Astrocyte of the hippocampus (primary cell): ENCODE measurements around the gene PHKG1.
A peak's percentile ranks its signal among the peaks of the same experiment; 100 is the strongest.
"Not testable (repeated sequence)": the region's sequence is repeated elsewhere in the genome, so short reads cannot be mapped to it uniquely, and the experiment has no call there.

Experiments
- DNase-seq: peaks from one replicate; pipeline ENCODE4 v3.0.0; 2011; ENCODE audit warnings: low read depth, low spot score

The PHKG1 gene

GRCh38 chr7:56092789-56093531, at the start of gene PHKG1:
Gene PHKG1 (minus strand): TSS chr7:56092952. CDS start chr7:56088941, 4,011 bp downstream.
- peak; percentile 91 for DNase-seq

GRCh38 chr7:56131062-56131461, 38.3 kb upstream of the PHKG1 start:
- DNase-seq, result not testable (repeated sequence)

- no peak for DNase-seq
Observed at GRCh38 chr7:56127241-56127975, 34.7 kb upstream of the PHKG1 start.

- DNase-seq, result no peak
Observed at GRCh38 chr7:56125831-56126230, 33.1 kb upstream of the PHKG1 start.

DNA sequence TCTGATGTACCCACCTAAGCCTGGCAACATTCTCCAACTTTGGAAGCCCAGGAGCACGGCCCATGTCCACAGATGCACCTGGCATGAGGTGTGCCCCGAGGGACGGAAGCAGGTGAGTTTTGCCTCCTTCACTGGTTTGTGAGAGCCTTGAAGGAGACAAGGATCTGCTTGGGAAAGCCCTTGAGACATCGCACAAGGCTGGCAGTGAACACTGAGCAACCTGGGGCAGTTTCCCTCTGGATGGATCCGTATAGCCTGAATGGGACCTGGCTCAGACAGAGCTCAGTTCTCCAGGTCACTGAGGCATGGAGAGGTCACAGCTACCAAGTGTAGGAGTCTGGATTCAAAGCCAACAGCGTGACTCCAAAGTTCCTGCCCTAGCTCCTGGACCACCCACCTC, 32.2 kb upstream of the PHKG1 start:
- DNase-seq, result no peak

DNA sequence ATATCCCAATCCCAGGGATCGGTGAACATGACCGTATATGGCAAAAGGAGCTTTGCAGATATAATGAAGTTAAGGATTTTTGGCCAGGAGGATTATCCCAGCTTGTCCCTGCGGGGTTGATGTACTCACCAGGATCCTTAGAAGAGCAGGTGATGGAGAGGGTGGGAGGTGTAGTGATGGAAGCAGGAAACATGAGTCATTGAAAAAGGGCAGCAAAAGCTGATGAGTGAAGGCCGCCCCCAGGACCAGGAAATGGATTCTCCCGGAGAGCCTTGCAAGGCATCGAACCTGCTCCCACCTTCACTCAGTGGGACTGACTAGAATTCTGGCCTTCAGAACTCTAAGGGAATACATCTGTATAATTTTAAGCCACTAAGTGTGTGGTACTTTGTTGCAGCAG, 28.7 kb upstream of the PHKG1 start:
- no peak for DNase-seq

DNA sequence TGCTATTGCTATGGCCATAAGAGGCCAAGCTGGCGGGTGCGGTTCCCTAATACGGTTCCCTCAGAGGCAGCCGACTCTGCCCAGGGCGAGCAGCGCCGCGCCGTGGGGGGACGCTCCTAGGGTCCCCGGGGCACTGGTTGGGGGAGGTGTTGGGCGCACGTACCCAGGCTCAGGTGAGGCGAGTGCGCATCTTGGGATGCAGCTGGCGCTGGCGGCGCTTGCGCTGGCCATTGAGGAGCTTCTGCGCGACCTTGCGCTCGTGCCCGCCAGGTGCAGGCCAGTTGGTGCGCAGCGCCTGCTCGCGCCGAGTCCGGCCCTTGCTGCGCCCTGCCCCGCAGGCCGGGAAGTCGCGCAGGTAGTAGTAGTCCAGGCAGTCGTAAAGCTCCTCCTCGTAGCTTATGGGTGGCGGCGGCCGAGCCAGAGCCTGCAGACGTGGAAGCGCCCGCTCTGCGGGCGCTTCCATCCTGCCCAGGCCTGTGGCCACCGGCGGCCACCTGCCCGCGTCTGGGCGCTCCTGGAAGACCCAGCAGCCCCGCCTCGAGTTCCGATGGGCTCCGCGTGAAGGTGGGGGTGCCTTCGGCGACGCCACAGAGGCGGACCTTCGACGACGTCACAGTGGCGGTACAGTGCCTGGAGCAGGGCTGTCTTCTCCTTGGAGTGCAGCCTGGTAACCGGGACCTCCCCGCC, 23.2 kb upstream of the PHKG1 start, which contains the start of gene NUPR2:
Gene NUPR2 (minus strand): TSS at position 566 of the 687 bp plus-strand sequence. CDS start 103 bp downstream, at position 463.
- DNase-seq, result no peak

GRCh38 chr7:56112244-56112643, 19.5 kb upstream of the PHKG1 start:
- not testable (repeated sequence) for DNase-seq

DNA sequence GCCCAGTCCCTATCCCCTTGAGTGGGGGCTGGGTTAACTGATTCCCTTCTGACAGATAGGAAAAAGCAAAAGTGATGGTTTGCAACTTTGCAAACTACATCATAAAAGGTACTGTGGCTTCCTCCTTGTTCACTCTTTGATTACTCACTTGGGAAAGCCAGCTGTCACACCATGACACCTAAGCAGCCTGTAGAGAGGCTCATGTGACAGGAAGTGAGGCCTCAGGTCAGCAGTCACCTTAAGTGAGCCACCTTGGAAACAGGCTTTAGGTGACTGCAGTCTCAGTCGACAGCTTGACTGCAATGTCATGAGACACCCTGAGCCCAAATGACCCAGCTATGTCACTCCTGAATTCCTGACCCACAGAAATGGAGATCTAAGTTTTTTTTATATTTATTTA, 17.9 kb upstream of the PHKG1 start:
- no peak for DNase-seq

- no peak for DNase-seq
Observed at GRCh38 chr7:56107954-56108258, 15.2 kb upstream of the PHKG1 start.

GRCh38 chr7:56106108-56107073, 13.6 kb upstream of the PHKG1 start, which contains the start of gene CHCHD2:
Gene CHCHD2 (minus strand): TSS chr7:56106476. CDS start chr7:56106413, 63 bp downstream.
- peak; percentile 99 for DNase-seq

GRCh38 chr7:56105508-56105907, 12.8 kb upstream of the PHKG1 start:
- DNase-seq, result peak; percentile 69

- DNase-seq, result not testable (repeated sequence)
Observed at GRCh38 chr7:56104138-56104537, 11.4 kb upstream of the PHKG1 start.

- no peak for DNase-seq
Observed at GRCh38 chr7:56099653-56100052, 6.9 kb upstream of the PHKG1 start.

- DNase-seq, result not testable (repeated sequence)
Observed at GRCh38 chr7:56098187-56099008, 5.6 kb upstream of the PHKG1 start.

- peak; percentile 35 for DNase-seq
Observed at GRCh38 chr7:56097700-56098099, 4.9 kb upstream of the PHKG1 start.

DNA sequence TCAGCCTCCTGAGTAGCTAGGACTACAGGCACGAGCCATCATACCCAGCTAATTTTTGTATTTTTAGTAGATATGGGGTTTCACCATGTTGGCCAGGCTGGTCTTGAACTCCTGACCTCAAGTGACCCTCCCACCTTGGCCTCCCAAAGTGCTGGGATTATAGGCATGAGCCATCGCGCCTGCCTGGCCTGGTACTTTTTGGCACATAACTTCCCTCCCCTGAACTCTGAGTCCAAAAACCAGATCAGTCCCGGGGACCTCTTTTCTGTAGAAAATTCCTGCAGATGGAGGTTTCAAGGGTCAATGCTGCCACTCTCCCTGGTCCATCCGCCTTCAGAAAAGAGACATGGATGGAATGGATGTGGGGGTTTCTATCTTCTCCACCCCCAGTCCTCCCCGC, 364 bp downstream of the PHKG1 start:
- DNase-seq, result not testable (repeated sequence)

GRCh38 chr7:56091591-56091990, 1.2 kb downstream of the PHKG1 start:
- DNase-seq, result peak; percentile 76

DNA sequence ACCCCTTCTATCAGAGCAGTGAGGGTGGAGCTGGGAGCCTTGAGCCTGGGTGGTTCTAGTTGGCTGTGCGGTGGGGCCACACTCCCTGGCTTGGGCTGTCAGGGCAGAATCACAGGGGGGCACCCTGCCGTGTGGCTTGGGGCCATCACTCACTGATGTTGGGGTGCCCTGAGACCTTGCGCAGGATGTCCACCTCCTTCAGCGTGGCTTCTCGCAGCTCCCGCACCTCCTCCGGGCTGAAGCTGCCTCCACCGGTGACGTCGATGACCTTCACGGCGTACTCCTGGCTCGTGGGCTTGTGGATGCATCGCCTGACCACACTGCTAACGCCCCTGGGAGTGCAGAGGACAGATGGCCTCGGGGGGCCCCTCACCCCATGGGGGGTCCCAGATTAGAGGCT, 5.3 kb downstream of the PHKG1 start:
- no peak for DNase-seq

DNA sequence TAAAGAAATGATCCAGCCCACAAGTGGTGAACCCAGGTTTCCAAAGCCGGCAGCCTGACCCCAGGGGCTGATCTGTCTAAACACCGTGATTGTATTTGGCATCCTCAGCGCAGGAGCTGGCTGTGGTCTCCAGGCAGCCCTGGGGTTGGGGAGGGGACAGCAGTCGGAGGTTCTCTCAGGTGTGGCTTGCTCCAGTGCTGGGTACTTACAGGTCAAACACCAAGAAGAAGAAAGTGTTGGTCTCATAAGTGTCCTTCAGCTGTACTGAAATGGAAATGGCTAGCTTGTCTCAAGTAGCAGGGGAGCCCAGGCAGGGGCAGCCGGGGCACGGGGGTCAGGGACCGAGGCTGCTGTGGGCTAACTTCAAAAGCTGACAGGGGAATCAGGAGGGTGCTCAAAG, 6.0 kb downstream of the PHKG1 start:
- DNase-seq, result no peak
